HepG2 (cell line): ENCODE data around the gene ENTHD1.

Experiments used
- ATF1 ChIP-seq: IDR thresholded peaks from 2 replicates; pipeline ENCODE4 v1.6.1; 2016; ENCODE audit warnings: mild to moderate bottlenecking, control low read depth
- FOXK2 ChIP-seq: fragments of 450-650 bp; IDR thresholded peaks from 2 replicates; pipeline ENCODE4 v1.6.1; 2016
- FOXM1 ChIP-seq: sonication (generic); formaldehyde crosslinking; IDR thresholded peaks from 2 replicates; pipeline ENCODE4 v1.5.0; 2020; ENCODE audit warnings: missing genetic modification reagents
- HNF1A ChIP-seq, 2 experiments: sonication (generic) in 1 of 2; formaldehyde crosslinking in 1 of 2; IDR thresholded peaks; 2 replicates each; pipeline versions ENCODE4 v1.4.0 to v1.6.1; 2016 to 2020; ENCODE audit warnings: borderline replicate concordance in 1 of 2, low read depth in 1 of 2, mild to moderate bottlenecking in 1 of 2, missing genetic modification reagents in 1 of 2
- MIXL1 ChIP-seq: IDR thresholded peaks from 2 replicates; pipeline ENCODE4 v1.6.1; 2016
- POLR2A ChIP-seq, 2 experiments: IDR thresholded peaks; 2 replicates each; pipeline ENCODE4 v1.6.1; 2011; ENCODE audit warnings: low read depth in 2 of 2, low read length in 2 of 2, mild to moderate bottlenecking in 1 of 2, moderate library complexity in 1 of 2; ENCODE audit not compliant: insufficient read depth in 1 of 2
- PREB ChIP-seq: sonication (generic); formaldehyde crosslinking; IDR thresholded peaks from 2 replicates; pipeline ENCODE4 v1.4.0; 2020; ENCODE audit warnings: missing genetic modification reagents
- TARDBP ChIP-seq: sonication (generic); formaldehyde crosslinking; IDR thresholded peaks from 2 replicates; pipeline ENCODE4 v1.8.0; 2022; ENCODE audit warnings: mild to moderate bottlenecking, missing genetic modification reagents
- ZNF207 ChIP-seq: fragments of 450-650 bp; IDR thresholded peaks from 2 replicates; pipeline ENCODE4 v1.6.1; 2016; ENCODE audit warnings: antibody characterized with exemption, borderline replicate concordance
- ZNF280D ChIP-seq: sonication (generic); formaldehyde crosslinking; IDR thresholded peaks from 2 replicates; pipeline ENCODE4 v1.5.1; 2020; ENCODE audit warnings: mild to moderate bottlenecking, missing genetic modification reagents
- ZNF670 ChIP-seq: sonication (generic); formaldehyde crosslinking; IDR thresholded peaks from 2 replicates; pipeline ENCODE4 v1.8.0; 2022; ENCODE audit warnings: mild to moderate bottlenecking, missing genetic modification reagents, borderline replicate concordance
- TF ChIP-seq, protein P1 (sequence below): sonication (generic); formaldehyde crosslinking; IDR thresholded peaks from 2 replicates; pipeline ENCODE4 v1.5.0; 2020; ENCODE audit warnings: mild to moderate bottlenecking, missing genetic modification reagents, moderate library complexity

DNA sequence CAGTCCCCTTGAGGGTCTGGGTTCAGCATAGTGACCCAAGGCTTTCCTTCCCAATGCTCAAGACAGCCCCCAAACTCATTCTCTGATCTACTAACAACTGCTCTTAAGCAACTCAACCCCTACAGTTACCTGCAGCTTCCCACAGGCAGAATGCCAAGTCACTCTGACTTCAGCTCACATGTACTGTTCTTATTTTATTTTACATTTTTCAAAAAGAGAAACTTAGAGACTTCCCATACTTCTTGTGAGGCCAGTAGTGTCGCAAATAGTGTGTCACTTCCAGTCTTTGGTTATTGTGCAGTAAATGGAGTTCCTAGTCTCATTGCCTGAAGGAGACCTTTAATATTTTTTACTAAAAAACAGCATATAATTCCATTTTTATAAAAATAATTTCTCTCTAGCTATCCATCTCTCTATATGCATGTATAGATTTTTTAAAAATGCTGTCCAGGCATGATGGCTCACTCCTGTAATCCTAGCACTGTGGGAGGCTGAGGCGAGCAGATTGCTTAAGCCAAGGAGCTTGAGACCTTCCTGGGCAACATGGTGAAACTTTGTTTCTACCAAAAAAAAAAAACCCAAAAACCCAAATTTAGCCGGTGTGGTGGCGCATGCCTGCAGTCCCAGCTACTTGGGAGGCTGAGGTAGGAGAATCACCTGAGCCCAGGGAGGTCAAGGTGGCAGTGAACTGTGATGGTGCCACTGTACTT is 41.8 kb downstream of the ENTHD1 start:
- no peak for TF ChIP-seq FOXK2
- TF ChIP-seq, protein P1, sequence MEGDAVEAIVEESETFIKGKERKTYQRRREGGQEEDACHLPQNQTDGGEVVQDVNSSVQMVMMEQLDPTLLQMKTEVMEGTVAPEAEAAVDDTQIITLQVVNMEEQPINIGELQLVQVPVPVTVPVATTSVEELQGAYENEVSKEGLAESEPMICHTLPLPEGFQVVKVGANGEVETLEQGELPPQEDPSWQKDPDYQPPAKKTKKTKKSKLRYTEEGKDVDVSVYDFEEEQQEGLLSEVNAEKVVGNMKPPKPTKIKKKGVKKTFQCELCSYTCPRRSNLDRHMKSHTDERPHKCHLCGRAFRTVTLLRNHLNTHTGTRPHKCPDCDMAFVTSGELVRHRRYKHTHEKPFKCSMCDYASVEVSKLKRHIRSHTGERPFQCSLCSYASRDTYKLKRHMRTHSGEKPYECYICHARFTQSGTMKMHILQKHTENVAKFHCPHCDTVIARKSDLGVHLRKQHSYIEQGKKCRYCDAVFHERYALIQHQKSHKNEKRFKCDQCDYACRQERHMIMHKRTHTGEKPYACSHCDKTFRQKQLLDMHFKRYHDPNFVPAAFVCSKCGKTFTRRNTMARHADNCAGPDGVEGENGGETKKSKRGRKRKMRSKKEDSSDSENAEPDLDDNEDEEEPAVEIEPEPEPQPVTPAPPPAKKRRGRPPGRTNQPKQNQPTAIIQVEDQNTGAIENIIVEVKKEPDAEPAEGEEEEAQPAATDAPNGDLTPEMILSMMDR (CRISPR knock-in tag), result no peak
- TF ChIP-seq ZNF207, result no peak
- no peak for TF ChIP-seq MIXL1 (CRISPR knock-in tag)
- TF ChIP-seq ZNF280D, result no peak
- TF ChIP-seq PREB (CRISPR knock-in tag), result no peak
- no peak for TF ChIP-seq HNF1A (IDR thresholded peaks at IDR 0.05; ENCODE audit: low read depth)
- no peak for TF ChIP-seq HNF1A (CRISPR knock-in tag; IDR thresholded peaks at IDR 0.05; ENCODE audit: borderline replicate concordance)
- no peak for TF ChIP-seq POLR2A (IDR thresholded peaks at IDR 0.05; ENCODE audit: insufficient read depth in 1 of 2, low read depth in 2 of 2, low read length in 2 of 2)
- TF ChIP-seq ATF1 (CRISPR knock-in tag), result no peak
- no peak for TF ChIP-seq FOXM1 (CRISPR knock-in tag)
- TF ChIP-seq ZNF670, result no peak
- TF ChIP-seq TARDBP (CRISPR knock-in tag), result no peak
